Adrenal gland (tissue), 5 donors: Measurements from ENCODE around the gene GPR146.

Experiments
- POLR2A ChIP-seq, 2 donors: fragments of 450-650 bp; IDR thresholded peaks; one replicate each; pipeline ENCODE4 v1.6.1; 2017; ENCODE audit warnings: antibody characterized with exemption in 2 of 2, mild to moderate bottlenecking in 2 of 2, moderate library complexity in 1 of 2
- TF ChIP-seq, protein P1 (sequence below), 6 experiments: fragments of 450-650 bp in 4 of 6; fragments of 200-600 bp in 2 of 6; sonication (generic) in 1 of 6; IDR thresholded peaks; 1 replicate in 5 of 6; 2 replicates in 1 of 6; pipeline versions ENCODE4 v1.5.1 to v1.8.0; 2016 to 2021; ENCODE audit warnings: antibody characterized with exemption in 6 of 6, mild to moderate bottlenecking in 2 of 6, moderate library complexity in 1 of 6
- donor health status: DM: no; HTN: no; CAD: no.

DNA sequence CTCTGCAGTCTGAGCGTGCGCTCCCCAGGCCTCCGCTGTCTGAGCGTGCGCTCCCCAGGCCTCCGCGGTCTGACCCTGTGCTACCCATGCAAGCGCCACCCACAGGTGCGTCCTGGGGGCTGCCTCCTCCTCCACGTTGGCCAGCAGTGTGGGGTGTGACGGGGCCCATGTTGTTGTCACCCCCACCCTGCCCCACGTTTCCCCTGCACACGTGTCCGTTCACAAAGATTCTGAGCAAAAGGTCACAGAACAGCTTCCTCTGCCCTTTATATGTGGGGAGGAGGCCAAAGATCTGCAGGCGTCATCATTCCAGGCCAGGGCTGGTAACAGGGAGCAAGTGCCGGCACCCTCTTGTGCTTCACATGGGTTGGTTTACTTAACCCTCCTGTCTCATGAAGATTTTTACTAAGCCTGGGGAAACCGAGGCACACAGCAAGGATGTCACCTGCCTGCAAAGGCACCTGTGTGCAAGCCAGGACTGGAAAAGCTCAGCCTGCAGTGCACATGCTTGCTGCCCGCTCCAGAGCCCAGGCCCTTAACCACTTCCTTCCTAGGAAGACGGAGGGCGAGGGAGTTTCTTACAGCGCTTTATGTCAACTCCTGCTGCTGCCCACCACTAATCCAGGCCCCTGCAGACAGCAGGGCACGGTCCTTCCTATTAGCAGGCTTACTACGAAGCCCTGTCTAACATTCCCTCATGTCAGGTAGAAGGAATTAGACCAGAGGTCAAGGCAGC lies 4.8 kb downstream of the GPR146 start:
- TF ChIP-seq, protein P1, sequence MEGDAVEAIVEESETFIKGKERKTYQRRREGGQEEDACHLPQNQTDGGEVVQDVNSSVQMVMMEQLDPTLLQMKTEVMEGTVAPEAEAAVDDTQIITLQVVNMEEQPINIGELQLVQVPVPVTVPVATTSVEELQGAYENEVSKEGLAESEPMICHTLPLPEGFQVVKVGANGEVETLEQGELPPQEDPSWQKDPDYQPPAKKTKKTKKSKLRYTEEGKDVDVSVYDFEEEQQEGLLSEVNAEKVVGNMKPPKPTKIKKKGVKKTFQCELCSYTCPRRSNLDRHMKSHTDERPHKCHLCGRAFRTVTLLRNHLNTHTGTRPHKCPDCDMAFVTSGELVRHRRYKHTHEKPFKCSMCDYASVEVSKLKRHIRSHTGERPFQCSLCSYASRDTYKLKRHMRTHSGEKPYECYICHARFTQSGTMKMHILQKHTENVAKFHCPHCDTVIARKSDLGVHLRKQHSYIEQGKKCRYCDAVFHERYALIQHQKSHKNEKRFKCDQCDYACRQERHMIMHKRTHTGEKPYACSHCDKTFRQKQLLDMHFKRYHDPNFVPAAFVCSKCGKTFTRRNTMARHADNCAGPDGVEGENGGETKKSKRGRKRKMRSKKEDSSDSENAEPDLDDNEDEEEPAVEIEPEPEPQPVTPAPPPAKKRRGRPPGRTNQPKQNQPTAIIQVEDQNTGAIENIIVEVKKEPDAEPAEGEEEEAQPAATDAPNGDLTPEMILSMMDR (IDR thresholded peaks at IDR 0.05): no peak
- TF ChIP-seq POLR2A (IDR thresholded peaks at IDR 0.05): no peak
